ENCODE measurements around the gene TLE4.

The TLE4 gene

GRCh38 chr9:79642671-79643070, 70.9 kb downstream of the TLE4 start:
- no peaks in the 10 kb centered on the region for H3K79me2 ChIP-seq (ENCODE audit: control insufficient read depth, low read length)
- H3K9me2 ChIP-seq (replicated peaks; ENCODE audit: control insufficient read depth, low read length) = no peaks in the 10 kb centered on the region
- 0 out of 2 replicates have a peak, but pooled peaks cover 2% of the 10 kb centered on the region for H3K36me3 ChIP-seq (ENCODE audit: control insufficient read depth, low read length)
- no peak overlapping the region for H3K4me3 ChIP-seq (ENCODE audit: low read length)
- no peak for TF ChIP-seq CTCF (IDR thresholded peaks at IDR 0.05; ENCODE audit: low read depth, low read length, poor library complexity, severe bottlenecking)
- no peak for TF ChIP-seq EZH2phosphoT487 (IDR thresholded peaks at IDR 0.05; ENCODE audit: borderline replicate concordance, low read length)
- H4K20me1 ChIP-seq (ENCODE audit: control insufficient read depth, insufficient read depth, low read depth, low read length) = no peaks in the 10 kb centered on the region
- H3K4me2 ChIP-seq (ENCODE audit: low read length) = no peak overlapping the region
- H3K27ac ChIP-seq (ENCODE audit: low read depth, low read length) = no peak overlapping the region
- H3K27me3 ChIP-seq (ENCODE audit: control insufficient read depth, low read length) = no peaks in the 10 kb centered on the region
- H3F3A ChIP-seq (ENCODE audit: control insufficient read depth, insufficient read depth) = no peaks in the 10 kb centered on the region
- H3K9me3 ChIP-seq (ENCODE audit: control insufficient read depth, insufficient read depth, low read length) = no peaks in the 10 kb centered on the region
- no peaks in the 10 kb centered on the region for H3K4me1 ChIP-seq (ENCODE audit: control insufficient read depth, low read length)

GRCh38 chr9:79644048-79644447, 72.3 kb downstream of the TLE4 start:
- H3K4me2 ChIP-seq (ENCODE audit: low read length) = no peak overlapping the region
- TF ChIP-seq CTCF (IDR thresholded peaks at IDR 0.05; ENCODE audit: low read depth, low read length, poor library complexity, severe bottlenecking) (no peak), EZH2phosphoT487 (IDR thresholded peaks at IDR 0.05; ENCODE audit: borderline replicate concordance, low read length) (no peak)
- H3K36me3 ChIP-seq (ENCODE audit: control insufficient read depth, low read length) = 0 out of 2 replicates have a peak, but pooled peaks cover 2% of the 10 kb centered on the region
- H3K27ac ChIP-seq (ENCODE audit: low read depth, low read length) = no peak overlapping the region
- no peaks in the 10 kb centered on the region for H3F3A ChIP-seq (ENCODE audit: control insufficient read depth, insufficient read depth)
- H3K4me1 ChIP-seq (ENCODE audit: control insufficient read depth, low read length) = no peaks in the 10 kb centered on the region
- no peaks in the 10 kb centered on the region for H3K27me3 ChIP-seq (ENCODE audit: control insufficient read depth, low read length)
- no peaks in the 10 kb centered on the region for H3K79me2 ChIP-seq (ENCODE audit: control insufficient read depth, low read length)
- H3K9me2 ChIP-seq (replicated peaks; ENCODE audit: control insufficient read depth, low read length) = no peaks in the 10 kb centered on the region
- no peak overlapping the region for H3K4me3 ChIP-seq (ENCODE audit: low read length)
- no peaks in the 10 kb centered on the region for H3K9me3 ChIP-seq (ENCODE audit: control insufficient read depth, insufficient read depth, low read length)
- no peaks in the 10 kb centered on the region for H4K20me1 ChIP-seq (ENCODE audit: control insufficient read depth, insufficient read depth, low read depth, low read length)

GRCh38 chr9:79644601-79645000, 72.8 kb downstream of the TLE4 start:
- 0 out of 2 replicates have a peak, but pooled peaks cover 2% of the 10 kb centered on the region for H3K36me3 ChIP-seq (ENCODE audit: control insufficient read depth, low read length)
- no peaks in the 10 kb centered on the region for H3K79me2 ChIP-seq (ENCODE audit: control insufficient read depth, low read length)
- no peaks in the 10 kb centered on the region for H3K4me1 ChIP-seq (ENCODE audit: control insufficient read depth, low read length)

More at GRCh38 chr9:79644601-79645000, 72.8 kb downstream of the TLE4 start:
- Histone ChIP-seq H4K20me1 (ENCODE audit: control insufficient read depth, insufficient read depth, low read depth, low read length) (no peaks in the 10 kb centered on the region), H3K9me3 (ENCODE audit: control insufficient read depth, insufficient read depth, low read length) (no peaks in the 10 kb centered on the region), H3K27me3 (ENCODE audit: control insufficient read depth, low read length) (no peaks in the 10 kb centered on the region), H3F3A (ENCODE audit: control insufficient read depth, insufficient read depth) (no peaks in the 10 kb centered on the region), H3K9me2 (replicated peaks; ENCODE audit: control insufficient read depth, low read length) (no peaks in the 10 kb centered on the region), H3K4me3 (ENCODE audit: low read length) (no peak overlapping the region), H3K4me2 (ENCODE audit: low read length) (no peak overlapping the region), H3K27ac (ENCODE audit: low read depth, low read length) (no peak overlapping the region)
- TF ChIP-seq EZH2phosphoT487 (IDR thresholded peaks at IDR 0.05; ENCODE audit: borderline replicate concordance, low read length) = no peak
- no peak for TF ChIP-seq CTCF (IDR thresholded peaks at IDR 0.05; ENCODE audit: low read depth, low read length, poor library complexity, severe bottlenecking)

All from DOHH2 (cell line).